Activated naive CD4-positive, alpha-beta T cell treated with anti-CD3 and anti-CD28 coated beads, Interleukin-2, amount 50 U/mL, for 72 hours (primary cell): ENCODE results near the gene SLC44A1. TPM values are rescaled to one million over a fixed set of nuclear protein-coding genes. Genes with fewer than 3 reads are reported as not detected.
"Not testable (repeated sequence)": the region's sequence is repeated elsewhere in the genome, so short reads cannot be mapped to it uniquely, and the experiment has no call there.

Experiments
- ATAC-seq, 2 donors: fragments of 150-1000 bp; cut with Tn5 transposase; 2 replicates each; pipeline ENCODE4 v1.10.0; 2021; ENCODE audit warnings: mild to moderate bottlenecking in 2 of 2, moderate library complexity in 2 of 2
- DNase-seq, 2 donors: peaks; one replicate each; pipeline ENCODE4 v3.0.0; 2021 to 2022; ENCODE audit warnings: low spot score in 2 of 2
- H3K27ac Mint-ChIP-seq, 2 donors: one replicate each; pipeline ENCODE4 v1.8.0; 2022; ENCODE audit warnings: mild to moderate bottlenecking in 2 of 2, mixed read lengths in 2 of 2
- H3K36me3 Mint-ChIP-seq, 2 donors: one replicate each; pipeline ENCODE4 v1.8.0; 2022; ENCODE audit warnings: mixed read lengths in 2 of 2
- H3K9me3 Mint-ChIP-seq, 2 donors: one replicate each; pipeline ENCODE4 v1.8.0; 2022; ENCODE audit warnings: mixed read lengths in 2 of 2
- total RNA-seq, 2 donors: library from RNA; stranded (reverse); gene quantifications; one replicate each; pipeline ENCODE4 v1.2.3, GENCODE V29; 2022

Gene SLC44A1
- total RNA-seq, 2 donors from 2014 or later = 6.0 to 11.2 TPM

DNA sequence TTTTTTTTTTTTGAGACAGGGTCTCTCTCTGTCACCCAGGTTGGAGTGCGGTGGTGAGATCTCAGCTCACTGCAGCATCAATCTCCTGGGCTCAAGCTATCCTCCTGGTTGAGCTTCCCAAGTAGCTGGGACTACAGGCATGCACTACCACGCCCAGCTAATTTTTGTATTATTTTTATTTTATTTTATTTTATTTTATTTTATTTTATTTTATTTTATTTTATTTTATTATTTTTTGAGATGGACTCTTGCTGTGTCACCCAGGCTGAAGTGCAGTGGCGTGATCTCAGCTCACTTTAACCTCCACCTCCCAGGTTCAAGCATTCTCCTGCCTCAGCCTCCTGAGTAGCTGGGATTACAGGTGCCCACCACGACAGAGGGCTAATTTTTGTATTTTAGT, 12.1 kb downstream of the SLC44A1 start:
- H3K36me3 Mint-ChIP-seq, H3K27ac Mint-ChIP-seq, H3K9me3 Mint-ChIP-seq, ATAC-seq, DNase-seq: not testable (repeated sequence)

DNA sequence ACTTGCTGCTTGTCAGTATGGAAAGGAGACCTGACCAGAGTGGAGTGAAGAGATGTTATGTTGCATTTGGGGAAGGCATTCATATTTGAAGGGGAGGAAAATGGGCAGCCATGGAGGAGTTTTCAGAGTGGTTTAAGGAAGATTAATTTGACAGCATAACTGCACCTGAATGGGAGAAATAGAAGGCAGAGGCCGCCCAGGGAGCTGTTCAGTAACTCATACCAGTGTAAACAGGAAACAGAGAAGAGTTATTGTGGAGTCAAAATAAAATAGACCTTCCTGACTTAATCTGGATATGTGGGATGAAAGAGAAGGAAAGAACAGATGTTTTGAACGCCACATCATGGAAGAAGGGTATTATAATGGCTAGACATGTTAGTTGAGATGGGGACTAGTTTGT, 13.4 kb downstream of the SLC44A1 start:
- Mint-ChIP-seq H3K36me3 (no peaks in the 10 kb centered on the region), H3K27ac (no peak overlapping the region), H3K9me3 (no peaks in the 10 kb centered on the region)
- DNase-seq (no peak), ATAC-seq (no peak)

- Mint-ChIP-seq H3K9me3 (no peaks in the 10 kb centered on the region), H3K27ac (no peak overlapping the region), H3K36me3 (no peaks in the 10 kb centered on the region)
- ATAC-seq (no peak), DNase-seq (no peak)
These were observed 13.8 kb downstream of the SLC44A1 start for GRCh38 chr9:105258225-105258737.

GRCh38 chr9:105259274-105259673, 14.8 kb downstream of the SLC44A1 start:
- peak overlapping the region in 1 of 2 donors; percentile 40 for H3K27ac Mint-ChIP-seq

GRCh38 chr9:105259731-105260612, 15.5 kb downstream of the SLC44A1 start:
- no peak overlapping the region for H3K27ac Mint-ChIP-seq
- H3K9me3 Mint-ChIP-seq = peaks cover 0 to 4% of the 10 kb centered on the region in 2 donors
- peaks cover 0 to 1% of the 10 kb centered on the region in 2 donors for H3K36me3 Mint-ChIP-seq
- no peak for DNase-seq
- peak in 1 of 2 donors; percentile 44 for ATAC-seq

More at GRCh38 chr9:105259274-105259673, 14.8 kb downstream of the SLC44A1 start:
- ATAC-seq (no peak), DNase-seq (no peak)
- Mint-ChIP-seq H3K9me3 (peaks cover 0 to 4% of the 10 kb centered on the region in 2 donors), H3K36me3 (no peaks in the 10 kb centered on the region)

DNA sequence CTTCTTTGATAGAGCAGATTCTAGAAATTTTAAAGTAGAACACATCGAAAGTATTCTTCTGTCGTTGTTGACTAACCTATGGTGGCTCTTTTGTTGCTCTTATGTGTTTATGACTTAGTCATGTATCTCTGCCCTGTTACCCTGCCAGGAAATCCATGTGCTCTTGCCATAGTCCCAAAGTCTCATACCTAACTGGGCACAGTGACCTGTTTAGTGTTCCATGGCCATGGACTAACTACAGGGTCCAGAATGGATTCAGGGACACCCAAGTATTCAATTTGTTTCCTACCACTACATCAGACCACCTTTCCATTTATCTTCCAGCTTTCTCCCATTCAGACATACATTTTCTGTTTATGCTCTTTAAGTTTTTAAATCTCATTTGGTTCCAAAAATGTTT, 18.0 kb downstream of the SLC44A1 start:
- no peak for DNase-seq
- Mint-ChIP-seq H3K9me3 (peaks cover 0 to 4% of the 10 kb centered on the region in 2 donors), H3K36me3 (peaks cover 0 to 6% of the 10 kb centered on the region in 2 donors), H3K27ac (no peak overlapping the region)
- no peak for ATAC-seq

DNA sequence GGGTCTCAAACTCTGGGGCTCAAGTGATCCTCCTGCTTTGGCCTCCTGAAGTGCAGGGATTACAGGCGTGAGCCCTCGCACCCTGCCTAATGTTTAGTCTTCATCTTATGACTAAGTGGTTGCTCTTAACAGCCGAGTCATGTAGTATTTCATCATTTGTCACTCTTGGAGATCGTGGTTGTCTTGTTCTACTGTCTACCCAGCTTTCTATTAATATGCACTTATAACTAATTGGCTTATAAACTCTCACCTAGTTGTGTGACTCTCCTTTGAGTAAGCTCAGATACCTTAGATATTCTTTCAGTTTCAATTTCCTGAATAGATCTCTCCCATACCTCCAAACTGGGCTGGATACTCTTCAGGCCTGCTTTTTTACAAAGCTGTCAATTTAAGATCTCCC, 19.9 kb downstream of the SLC44A1 start:
- peak; percentile 28 to 66 for ATAC-seq

DNA sequence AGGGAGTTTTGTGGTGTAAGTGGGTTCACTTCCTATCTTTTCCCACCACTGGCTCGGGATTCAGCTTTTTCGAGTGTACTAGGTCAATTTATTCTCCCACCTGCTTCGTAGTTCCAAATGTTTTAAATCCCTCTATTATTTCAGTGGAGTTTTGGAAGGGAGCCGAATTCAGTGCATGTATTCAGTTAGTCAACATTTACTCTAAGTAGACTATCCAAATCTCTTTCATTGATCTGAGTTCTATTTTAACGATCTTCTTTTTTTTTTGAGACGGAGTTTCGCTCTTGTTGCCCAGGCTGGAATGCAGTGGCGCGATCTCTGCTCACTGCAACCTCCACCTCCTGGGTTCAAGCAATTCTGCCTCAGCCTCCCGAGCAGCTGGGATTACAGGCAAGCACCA, 23.8 kb downstream of the SLC44A1 start:
- DNase-seq, ATAC-seq, H3K36me3 Mint-ChIP-seq, H3K9me3 Mint-ChIP-seq, H3K27ac Mint-ChIP-seq: not testable (repeated sequence)

More for the DNA sequence above, 19.9 kb downstream of the SLC44A1 start:
- DNase-seq = no peak
- Mint-ChIP-seq H3K36me3 (peaks cover 0 to 6% of the 10 kb centered on the region in 2 donors), H3K27ac (peak overlapping the region in 1 of 2 donors; percentile 62), H3K9me3 (peaks cover 0 to 4% of the 10 kb centered on the region in 2 donors)

GRCh38 chr9:105269593-105269992, 25.1 kb downstream of the SLC44A1 start:
- DNase-seq (no peak), ATAC-seq (no peak)
- H3K36me3 Mint-ChIP-seq = peaks cover 0 to 6% of the 10 kb centered on the region in 2 donors
- no peak overlapping the region for H3K27ac Mint-ChIP-seq
- no peaks in the 10 kb centered on the region for H3K9me3 Mint-ChIP-seq

DNA sequence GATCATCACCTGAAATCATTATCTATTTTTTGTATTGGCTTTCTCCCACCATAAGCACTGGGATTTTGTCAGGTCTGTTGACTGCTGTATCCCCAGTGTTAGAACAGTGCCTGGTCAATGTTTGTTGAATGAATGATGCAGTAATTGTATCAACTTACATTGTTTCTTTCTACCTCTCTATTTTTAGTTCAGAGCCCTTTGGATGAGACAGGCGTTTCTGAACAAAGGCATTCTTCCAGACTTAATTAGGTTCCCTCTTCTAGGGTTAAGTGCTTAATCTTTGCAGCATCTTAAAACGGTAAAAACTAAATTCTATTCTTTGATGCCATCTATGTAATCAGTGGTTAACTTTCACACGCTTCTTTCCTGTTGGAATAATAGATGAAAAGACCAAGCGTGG, 26.3 kb downstream of the SLC44A1 start:
- H3K27ac Mint-ChIP-seq = no peak overlapping the region
- no peak for DNase-seq
- no peak for ATAC-seq
- H3K9me3 Mint-ChIP-seq = no peaks in the 10 kb centered on the region
- H3K36me3 Mint-ChIP-seq = no peaks in the 10 kb centered on the region

- no peaks in the 10 kb centered on the region for H3K9me3 Mint-ChIP-seq
- DNase-seq = no peak
These were observed 29.3 kb downstream of the SLC44A1 start for GRCh38 chr9:105273731-105274130.

GRCh38 chr9:105275111-105275510, 30.7 kb downstream of the SLC44A1 start:
- no peak overlapping the region for H3K27ac Mint-ChIP-seq
- DNase-seq (no peak), ATAC-seq (no peak)
- no peaks in the 10 kb centered on the region for H3K9me3 Mint-ChIP-seq
- no peaks in the 10 kb centered on the region for H3K36me3 Mint-ChIP-seq

More at GRCh38 chr9:105273731-105274130, 29.3 kb downstream of the SLC44A1 start:
- Mint-ChIP-seq H3K36me3 (no peaks in the 10 kb centered on the region), H3K27ac (no peak overlapping the region)
- no peak for ATAC-seq

DNA sequence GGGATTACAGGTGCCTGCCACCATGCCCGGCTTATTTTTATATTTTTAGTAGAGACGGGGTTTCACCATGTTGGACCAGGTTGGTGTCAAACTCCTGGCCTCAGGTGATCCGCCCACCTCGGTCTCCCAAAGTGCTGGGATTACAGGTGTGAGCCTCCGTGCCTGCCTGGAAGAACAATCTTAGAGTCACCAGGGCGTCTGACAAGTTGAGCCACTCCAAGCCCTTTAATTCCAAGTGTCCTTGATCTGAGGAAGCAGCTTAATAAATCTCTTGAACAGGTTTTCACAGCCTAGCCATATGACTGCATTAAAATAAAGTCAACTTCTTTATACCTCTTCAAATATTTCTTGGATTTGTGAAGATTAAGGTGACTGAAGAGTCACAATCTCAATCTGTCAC, 31.5 kb downstream of the SLC44A1 start:
- ATAC-seq (no peak), DNase-seq (no peak)
- Mint-ChIP-seq H3K9me3 (no peaks in the 10 kb centered on the region), H3K27ac (no peak overlapping the region), H3K36me3 (no peaks in the 10 kb centered on the region)

GRCh38 chr9:105278751-105279150, 34.3 kb downstream of the SLC44A1 start:
- DNase-seq (no peak), ATAC-seq (no peak)
- no peak overlapping the region for H3K27ac Mint-ChIP-seq
- no peaks in the 10 kb centered on the region for H3K36me3 Mint-ChIP-seq
- peaks cover 0 to 7% of the 10 kb centered on the region in 2 donors for H3K9me3 Mint-ChIP-seq

DNA sequence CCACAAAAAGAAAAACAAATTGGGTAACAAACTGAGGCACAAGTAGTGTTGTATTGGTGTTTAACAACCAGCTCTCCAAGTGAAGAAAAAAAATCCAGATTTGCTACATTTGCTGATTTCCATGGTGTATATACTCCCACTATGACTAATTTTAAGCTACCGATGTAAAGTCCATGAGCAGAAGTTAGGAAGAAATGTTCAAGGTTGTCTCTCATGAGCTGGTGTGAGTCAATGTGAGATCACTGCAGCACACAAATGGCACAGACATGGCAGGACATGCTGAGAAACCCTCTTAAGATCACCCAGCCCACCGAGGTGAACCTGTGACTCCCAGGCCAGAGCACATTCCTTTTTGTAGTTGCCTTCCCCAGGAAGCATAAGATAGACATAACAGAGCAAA, 36.2 kb downstream of the SLC44A1 start:
- H3K27ac Mint-ChIP-seq = no peak overlapping the region
- peaks cover 0 to 7% of the 10 kb centered on the region in 2 donors for H3K9me3 Mint-ChIP-seq
- no peak for DNase-seq
- H3K36me3 Mint-ChIP-seq = no peaks in the 10 kb centered on the region
- ATAC-seq = peak; percentile 26 to 40

- H3K27ac Mint-ChIP-seq = no peak overlapping the region
- DNase-seq = no peak
- no peak for ATAC-seq
- no peaks in the 10 kb centered on the region for H3K36me3 Mint-ChIP-seq
- H3K9me3 Mint-ChIP-seq = peaks cover 0 to 7% of the 10 kb centered on the region in 2 donors
These were observed 36.8 kb downstream of the SLC44A1 start for GRCh38 chr9:105281272-105281671.

- Mint-ChIP-seq H3K9me3 (peaks cover 0 to 7% of the 10 kb centered on the region in 2 donors), H3K36me3 (no peaks in the 10 kb centered on the region), H3K27ac (no peak overlapping the region)
- no peak for ATAC-seq
- no peak for DNase-seq
These were observed 37.5 kb downstream of the SLC44A1 start for GRCh38 chr9:105281926-105282325.
